ENCODE measurements around the gene MBD1. TPM values are rescaled to one million over a fixed set of nuclear protein-coding genes. Genes with fewer than 3 reads are reported as not detected.

The MBD1 gene
- polyA plus RNA-seq, 2 donors, result 32.5 to 34.8 TPM

DNA sequence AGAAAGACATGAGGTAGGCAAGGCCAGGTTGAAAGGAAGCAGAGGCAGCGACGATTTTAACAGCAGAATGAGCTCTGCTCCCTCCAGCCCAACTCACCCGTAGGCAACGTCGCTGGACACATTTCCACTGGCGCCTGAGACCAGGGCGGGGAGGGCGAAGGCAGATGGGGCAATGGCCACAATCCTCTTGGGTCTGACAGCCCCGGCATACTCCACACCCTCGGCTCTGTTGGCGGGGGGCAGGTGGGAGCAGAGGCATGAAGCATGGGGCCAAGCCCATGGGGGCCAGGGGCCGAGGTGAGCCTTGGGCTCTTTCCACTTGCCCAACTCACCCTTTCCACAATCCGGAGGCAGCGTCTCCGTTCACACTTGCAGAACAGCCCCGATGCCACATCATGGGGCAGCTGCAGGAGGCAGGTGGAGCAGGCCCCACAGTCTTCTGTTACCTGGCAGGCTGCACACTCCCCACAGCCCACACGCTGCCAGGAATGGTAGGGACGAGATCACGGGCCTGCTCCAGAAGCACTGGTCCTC, 5.8 kb downstream of the MBD1 start:
- Histone ChIP-seq H3K27ac (ENCODE audit: low read depth in 2 of 2, low read length in 1 of 2) (no peak overlapping the region), H3K36me3 (ENCODE audit: control insufficient read depth in 2 of 2, insufficient read depth in 2 of 2, low read length in 1 of 2) (peaks cover 36 to 58% of the 10 kb centered on the region in 2 donors), H3K27me3 (ENCODE audit: control insufficient read depth in 1 of 2, insufficient read depth in 2 of 2, low read length in 2 of 2) (no peaks in the 10 kb centered on the region), H3K9me3 (ENCODE audit: control insufficient read depth in 2 of 2, insufficient read depth in 1 of 2, low read depth in 1 of 2, low read length in 1 of 2) (no peaks in the 10 kb centered on the region), H3K4me3 (ENCODE audit: low read depth in 1 of 2, low read length in 2 of 2) (no peak overlapping the region), H3K4me1 (ENCODE audit: control insufficient read depth in 2 of 2, insufficient read depth in 2 of 2, low read length in 1 of 2) (peaks cover 6 to 8% of the 10 kb centered on the region in 2 donors)
- 96 to 97% methylated on average over 19 of the region's 19 CpGs for WGBS, 2 donors

DNA sequence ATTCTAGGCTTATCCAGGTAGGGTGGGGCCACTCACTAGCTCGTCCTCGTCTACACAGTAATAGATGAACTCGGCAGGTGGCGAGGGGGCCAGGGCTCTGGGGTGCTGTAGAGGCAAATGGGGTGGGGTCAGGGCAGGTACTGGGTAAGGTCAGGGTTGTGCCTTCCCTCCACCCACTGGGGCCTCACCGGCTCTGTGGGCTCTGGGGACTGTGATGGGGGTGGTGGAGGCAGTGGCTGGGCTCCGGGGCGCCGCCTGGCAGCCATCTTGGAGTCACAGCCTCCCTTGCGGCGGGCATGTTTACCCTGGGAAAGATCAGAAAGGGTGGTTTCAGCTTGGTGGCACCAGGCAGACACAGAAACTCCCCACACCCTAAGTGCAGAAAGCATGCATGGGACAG, 6.4 kb downstream of the MBD1 start:
- H3K27me3 ChIP-seq (ENCODE audit: control insufficient read depth in 1 of 2, insufficient read depth in 2 of 2, low read length in 2 of 2), result no peaks in the 10 kb centered on the region
- no peaks in the 10 kb centered on the region for H3K9me3 ChIP-seq (ENCODE audit: control insufficient read depth in 2 of 2, insufficient read depth in 1 of 2, low read depth in 1 of 2, low read length in 1 of 2)
- peaks cover 3 to 5% of the 10 kb centered on the region in 2 donors for H3K4me1 ChIP-seq (ENCODE audit: control insufficient read depth in 2 of 2, insufficient read depth in 2 of 2, low read length in 1 of 2)
- no peak overlapping the region for H3K27ac ChIP-seq (ENCODE audit: low read depth in 2 of 2, low read length in 1 of 2)
- 97% methylated on average over 7 to 10 of the region's 10 CpGs for WGBS, 2 donors
- peaks cover 36 to 58% of the 10 kb centered on the region in 2 donors for H3K36me3 ChIP-seq (ENCODE audit: control insufficient read depth in 2 of 2, insufficient read depth in 2 of 2, low read length in 1 of 2)
- no peak overlapping the region for H3K4me3 ChIP-seq (ENCODE audit: low read depth in 1 of 2, low read length in 2 of 2)

DNA sequence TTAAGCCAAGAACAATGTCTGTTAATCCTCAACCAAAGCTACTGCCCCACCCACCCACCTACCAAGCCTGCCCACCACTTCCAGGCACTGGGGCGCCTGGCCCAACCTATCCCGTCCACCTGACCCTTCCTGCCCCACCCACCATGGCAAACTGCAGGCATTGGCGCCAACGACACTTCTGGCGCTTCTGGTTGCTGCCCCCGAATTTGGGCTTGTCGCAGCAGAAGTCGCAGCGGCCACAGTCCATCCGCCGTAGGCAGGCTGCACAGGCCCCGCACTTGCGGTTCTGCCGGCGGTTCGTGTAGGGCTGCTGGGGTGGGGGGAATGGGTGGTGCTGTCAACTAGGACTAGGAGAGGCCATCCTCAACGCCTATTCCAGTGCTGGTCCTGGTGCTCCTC, 7.3 kb downstream of the MBD1 start:
- Histone ChIP-seq H3K27me3 (ENCODE audit: control insufficient read depth in 1 of 2, insufficient read depth in 2 of 2, low read length in 2 of 2) (no peaks in the 10 kb centered on the region), H3K27ac (ENCODE audit: low read depth in 2 of 2, low read length in 1 of 2) (peak overlapping the region in 1 of 2 donors; percentile 15), H3K9me3 (ENCODE audit: control insufficient read depth in 2 of 2, insufficient read depth in 1 of 2, low read depth in 1 of 2, low read length in 1 of 2) (no peaks in the 10 kb centered on the region), H3K4me1 (ENCODE audit: control insufficient read depth in 2 of 2, insufficient read depth in 2 of 2, low read length in 1 of 2) (peaks cover 2 to 3% of the 10 kb centered on the region in 2 donors), H3K36me3 (ENCODE audit: control insufficient read depth in 2 of 2, insufficient read depth in 2 of 2, low read length in 1 of 2) (peaks cover 42 to 64% of the 10 kb centered on the region in 2 donors), H3K4me3 (ENCODE audit: low read depth in 1 of 2, low read length in 2 of 2) (no peak overlapping the region)
- WGBS, 2 donors, result 95% methylated on average over 17 of the region's 17 CpGs

DNA sequence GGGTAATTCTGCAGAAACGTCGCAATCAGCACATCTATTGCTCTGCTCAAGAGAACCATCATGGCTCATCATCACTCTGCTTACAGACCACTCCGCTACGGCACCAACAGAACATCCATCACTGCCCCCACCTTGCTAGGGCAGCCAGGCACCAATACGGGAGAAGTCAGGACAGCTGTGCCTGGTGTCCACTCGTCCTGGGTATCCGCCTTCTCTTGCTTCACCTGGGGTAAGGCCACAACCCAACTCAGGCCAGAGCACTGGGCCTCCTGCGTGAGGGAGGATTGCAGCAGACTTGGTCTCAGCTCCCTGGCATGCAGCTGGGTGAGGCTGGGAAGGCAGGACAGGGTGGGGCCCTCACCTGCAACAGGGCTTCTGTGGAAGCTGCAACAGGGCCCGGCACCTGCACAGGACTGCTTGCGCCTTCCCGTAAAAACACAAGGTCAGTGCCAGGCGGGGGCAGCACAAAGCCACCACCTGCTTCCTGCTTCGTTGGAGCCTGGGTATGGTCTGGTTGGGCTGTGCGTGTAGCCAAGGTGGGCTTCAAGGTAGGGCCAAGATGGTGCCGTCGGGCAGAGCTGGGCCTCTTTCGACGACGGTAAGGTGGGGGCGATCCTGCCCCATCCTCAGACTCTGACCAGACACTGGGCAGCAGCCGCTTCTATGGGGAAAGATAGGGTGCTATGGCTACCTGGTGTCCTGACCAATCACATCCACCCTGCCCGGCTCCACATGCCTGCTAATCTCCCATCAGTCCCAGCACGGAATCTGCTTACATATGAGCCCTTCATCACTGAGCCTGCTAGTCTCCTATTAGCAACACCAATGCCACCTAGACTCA, 7.9 kb downstream of the MBD1 start:
- Histone ChIP-seq H3K27ac (ENCODE audit: low read depth in 2 of 2, low read length in 1 of 2) (no peak overlapping the region), H3K4me1 (ENCODE audit: control insufficient read depth in 2 of 2, insufficient read depth in 2 of 2, low read length in 1 of 2) (peaks cover 2 to 3% of the 10 kb centered on the region in 2 donors), H3K4me3 (ENCODE audit: low read depth in 1 of 2, low read length in 2 of 2) (no peak overlapping the region), H3K36me3 (ENCODE audit: control insufficient read depth in 2 of 2, insufficient read depth in 2 of 2, low read length in 1 of 2) (peaks cover 42 to 64% of the 10 kb centered on the region in 2 donors), H3K27me3 (ENCODE audit: control insufficient read depth in 1 of 2, insufficient read depth in 2 of 2, low read length in 2 of 2) (no peaks in the 10 kb centered on the region), H3K9me3 (ENCODE audit: control insufficient read depth in 2 of 2, insufficient read depth in 1 of 2, low read depth in 1 of 2, low read length in 1 of 2) (no peaks in the 10 kb centered on the region)
- 90 to 93% methylated on average over 23 of the region's 23 CpGs for WGBS, 2 donors

DNA sequence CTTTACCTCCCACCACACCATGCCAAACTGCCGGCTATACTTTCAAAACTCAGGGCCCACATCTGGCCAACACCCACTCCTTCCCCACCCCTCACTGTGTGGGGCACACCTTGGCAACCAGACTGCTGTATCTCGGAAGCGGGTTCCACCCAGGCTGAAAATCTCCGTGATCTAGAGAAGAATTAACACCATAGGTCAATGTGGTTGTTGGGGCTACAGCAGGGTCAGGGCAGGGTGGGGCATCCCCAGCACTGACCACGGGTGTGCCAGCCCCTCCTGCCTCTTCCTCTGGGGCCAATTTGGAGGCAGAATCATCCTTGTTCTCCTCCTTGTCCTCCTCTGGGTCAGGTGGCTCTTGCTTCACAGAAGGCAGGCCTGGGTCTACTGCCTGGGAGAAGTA, 8.8 kb downstream of the MBD1 start:
- WGBS, 2 donors, result 82 to 96% methylated on average over 5 of the region's 5 CpGs
- Histone ChIP-seq H3K27me3 (ENCODE audit: control insufficient read depth in 1 of 2, insufficient read depth in 2 of 2, low read length in 2 of 2) (no peaks in the 10 kb centered on the region), H3K27ac (ENCODE audit: low read depth in 2 of 2, low read length in 1 of 2) (no peak overlapping the region), H3K4me1 (ENCODE audit: control insufficient read depth in 2 of 2, insufficient read depth in 2 of 2, low read length in 1 of 2) (peaks cover 2 to 3% of the 10 kb centered on the region in 2 donors), H3K4me3 (ENCODE audit: low read depth in 1 of 2, low read length in 2 of 2) (no peak overlapping the region), H3K9me3 (ENCODE audit: control insufficient read depth in 2 of 2, insufficient read depth in 1 of 2, low read depth in 1 of 2, low read length in 1 of 2) (no peaks in the 10 kb centered on the region), H3K36me3 (ENCODE audit: control insufficient read depth in 2 of 2, insufficient read depth in 2 of 2, low read length in 1 of 2) (peaks cover 42 to 64% of the 10 kb centered on the region in 2 donors)

DNA sequence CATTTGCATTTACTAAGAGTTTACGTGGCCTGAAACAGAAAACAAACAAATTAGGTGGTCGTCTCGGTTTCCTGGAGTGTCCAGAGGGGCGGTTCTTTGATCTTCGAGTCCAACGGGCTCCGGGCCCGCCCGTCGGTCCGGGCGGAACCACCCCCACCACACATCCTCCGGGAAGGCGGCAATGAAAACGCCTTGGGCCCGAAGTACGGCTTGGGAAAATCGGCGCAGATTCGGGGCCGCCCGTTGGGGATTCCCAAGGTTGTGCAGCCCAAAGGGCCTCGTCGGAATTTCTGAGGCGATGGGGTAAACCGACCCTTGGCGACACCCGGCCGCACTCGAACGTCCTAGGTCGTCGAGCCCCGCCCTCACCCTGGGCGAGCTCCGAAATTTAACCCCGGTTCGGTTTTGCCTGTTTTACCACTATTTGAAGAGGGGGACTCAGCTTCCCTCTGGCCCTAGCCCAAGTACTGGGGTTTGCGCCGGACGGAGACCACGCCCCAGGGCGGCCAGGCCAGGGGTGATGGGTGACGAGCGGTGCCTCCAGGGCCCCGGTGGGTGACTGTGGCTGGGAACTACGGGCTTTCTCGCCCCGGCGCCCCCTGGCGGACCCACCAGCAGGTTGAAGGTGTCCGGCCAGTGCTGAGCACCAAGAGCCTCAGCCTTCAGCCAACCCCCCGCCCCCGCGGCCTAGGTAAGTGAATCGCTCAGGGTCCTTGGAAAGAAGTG, 13.1 kb downstream of the MBD1 start:
- Histone ChIP-seq H3K4me3 (ENCODE audit: low read depth in 1 of 2, low read length in 2 of 2) (peak overlapping the region; percentile 50 to 51), H3K9me3 (ENCODE audit: control insufficient read depth in 2 of 2, insufficient read depth in 1 of 2, low read depth in 1 of 2, low read length in 1 of 2) (no peaks in the 10 kb centered on the region)
- WGBS, 2 donors, result 15 to 18% methylated on average over 56 of the region's 56 CpGs

DNA sequence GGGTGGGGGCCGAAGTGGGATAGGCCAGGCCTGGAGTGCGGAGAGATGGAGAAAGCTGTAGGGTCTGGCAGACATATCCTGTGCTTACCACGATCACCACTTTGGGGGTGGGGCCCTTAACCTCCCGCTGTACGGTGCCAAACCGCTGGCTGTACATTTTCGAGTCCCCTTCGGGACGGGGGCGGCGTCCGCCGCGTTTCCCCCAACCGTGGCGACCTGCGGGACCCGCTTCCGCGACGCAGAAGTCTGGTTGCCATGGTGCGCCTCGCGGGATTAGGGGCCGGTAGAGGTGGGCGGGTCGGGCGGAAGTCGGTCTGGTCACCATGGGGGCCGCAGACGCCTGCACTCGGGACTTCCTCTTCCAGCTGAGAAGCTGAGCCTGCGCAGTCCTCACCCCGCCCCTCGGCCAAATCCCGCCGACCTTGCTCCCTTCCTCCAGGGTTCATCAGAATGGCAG, 15.0 kb downstream of the MBD1 start, which contains the start of gene CFAP53:
Gene CFAP53 (minus strand): TSS at position 248 of the 457 bp plus-strand sequence. CDS start 91 bp downstream, at position 157.
- peaks cover 6 to 8% of the 10 kb centered on the region in 2 donors for H3K36me3 ChIP-seq (ENCODE audit: control insufficient read depth in 2 of 2, insufficient read depth in 2 of 2, low read length in 1 of 2)
- no peaks in the 10 kb centered on the region for H3K27me3 ChIP-seq (ENCODE audit: control insufficient read depth in 1 of 2, insufficient read depth in 2 of 2, low read length in 2 of 2)
- no peaks in the 10 kb centered on the region for H3K9me3 ChIP-seq (ENCODE audit: control insufficient read depth in 2 of 2, insufficient read depth in 1 of 2, low read depth in 1 of 2, low read length in 1 of 2)
- WGBS, 2 donors, result 0 to 1% methylated on average over 32 to 37 of the region's 37 CpGs
- H3K4me3 ChIP-seq (ENCODE audit: low read depth in 1 of 2, low read length in 2 of 2), result peak within 1 kb of the TSS; percentile 47 to 78
- peak within 1 kb of the TSS in 1 of 2 donors; percentile 24 for H3K27ac ChIP-seq (ENCODE audit: low read depth in 2 of 2, low read length in 1 of 2)
- peaks cover 0 to 2% of the 10 kb centered on the region in 2 donors for H3K4me1 ChIP-seq (ENCODE audit: control insufficient read depth in 2 of 2, insufficient read depth in 2 of 2, low read length in 1 of 2)

More for the DNA sequence above, 13.1 kb downstream of the MBD1 start:
- no peaks in the 10 kb centered on the region for H3K27me3 ChIP-seq (ENCODE audit: control insufficient read depth in 1 of 2, insufficient read depth in 2 of 2, low read length in 2 of 2)
- peaks cover 6 to 25% of the 10 kb centered on the region in 2 donors for H3K36me3 ChIP-seq (ENCODE audit: control insufficient read depth in 2 of 2, insufficient read depth in 2 of 2, low read length in 1 of 2)
- peak overlapping the region; percentile 32 to 68 for H3K27ac ChIP-seq (ENCODE audit: low read depth in 2 of 2, low read length in 1 of 2)
- H3K4me1 ChIP-seq (ENCODE audit: control insufficient read depth in 2 of 2, insufficient read depth in 2 of 2, low read length in 1 of 2), result peaks cover 0 to 2% of the 10 kb centered on the region in 2 donors

DNA sequence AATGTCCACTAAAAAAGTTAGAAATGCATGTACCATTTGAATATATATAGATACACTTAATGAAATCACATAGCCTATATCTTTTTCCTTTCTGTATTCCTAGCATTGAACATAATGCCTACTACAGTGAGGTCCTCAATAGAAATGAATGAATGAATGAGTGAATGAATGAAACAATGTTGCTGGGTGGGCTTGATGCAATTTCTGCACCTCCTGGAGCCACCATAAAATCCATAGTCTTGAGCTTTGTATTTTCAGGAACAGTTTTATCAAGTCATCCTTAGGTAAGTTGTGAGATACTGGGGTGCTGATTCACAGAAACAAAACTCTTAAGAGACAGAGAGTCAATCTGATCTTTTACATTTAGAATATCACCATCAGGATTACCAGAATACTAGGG, 18.3 kb downstream of the MBD1 start:
- Histone ChIP-seq H3K27me3 (ENCODE audit: control insufficient read depth in 1 of 2, insufficient read depth in 2 of 2, low read length in 2 of 2) (no peaks in the 10 kb centered on the region), H3K9me3 (ENCODE audit: control insufficient read depth in 2 of 2, insufficient read depth in 1 of 2, low read depth in 1 of 2, low read length in 1 of 2) (no peaks in the 10 kb centered on the region), H3K4me3 (ENCODE audit: low read depth in 1 of 2, low read length in 2 of 2) (no peak overlapping the region), H3K36me3 (ENCODE audit: control insufficient read depth in 2 of 2, insufficient read depth in 2 of 2, low read length in 1 of 2) (no peaks in the 10 kb centered on the region), H3K27ac (ENCODE audit: low read depth in 2 of 2, low read length in 1 of 2) (no peak overlapping the region), H3K4me1 (ENCODE audit: control insufficient read depth in 2 of 2, insufficient read depth in 2 of 2, low read length in 1 of 2) (peaks cover 0 to 2% of the 10 kb centered on the region in 2 donors)

DNA sequence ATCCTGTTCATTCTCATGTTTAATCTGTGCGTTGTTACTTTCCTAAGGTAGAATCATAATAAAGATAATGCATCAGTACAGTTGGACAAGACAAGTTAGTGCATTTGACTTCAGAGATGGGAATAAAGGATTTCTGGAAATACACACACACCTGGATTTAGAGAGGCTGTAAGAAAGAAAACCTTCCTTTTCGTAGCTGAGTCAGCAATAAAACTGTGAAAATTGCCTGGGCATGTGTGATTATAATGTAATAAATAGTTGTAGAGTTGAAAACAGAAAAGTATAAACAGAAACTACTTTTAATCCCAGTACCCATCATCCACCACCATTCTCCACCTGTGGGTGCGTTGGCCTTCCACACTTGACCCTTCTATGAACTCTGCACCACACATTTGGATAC, 30.4 kb downstream of the MBD1 start:
- Histone ChIP-seq H3K36me3 (ENCODE audit: control insufficient read depth in 2 of 2, insufficient read depth in 2 of 2, low read length in 1 of 2) (no peaks in the 10 kb centered on the region), H3K4me1 (ENCODE audit: control insufficient read depth in 2 of 2, insufficient read depth in 2 of 2, low read length in 1 of 2) (no peaks in the 10 kb centered on the region), H3K9me3 (ENCODE audit: control insufficient read depth in 2 of 2, insufficient read depth in 1 of 2, low read depth in 1 of 2, low read length in 1 of 2) (peaks cover 0 to 2% of the 10 kb centered on the region in 2 donors), H3K4me3 (ENCODE audit: low read depth in 1 of 2, low read length in 2 of 2) (no peak overlapping the region), H3K27ac (ENCODE audit: low read depth in 2 of 2, low read length in 1 of 2) (no peak overlapping the region), H3K27me3 (ENCODE audit: control insufficient read depth in 1 of 2, insufficient read depth in 2 of 2, low read length in 2 of 2) (no peaks in the 10 kb centered on the region)
- 73 to 84% methylated on average over 3 of the region's 3 CpGs for WGBS, 2 donors

Measured in esophagus (tissue), 2 donors.